Breast epithelium (tissue), 3 donors: ENCODE results near the gene CDK11B.
"Not testable (repeated sequence)": the region's sequence is repeated elsewhere in the genome, so short reads cannot be mapped to it uniquely, and the experiment has no call there.

ENCODE experiments used
- CTCF ChIP-seq, 3 donors: fragments of 450-650 bp; IDR thresholded peaks; one replicate each; pipeline ENCODE4 v1.5.1; 2016 to 2017; ENCODE audit warnings: antibody characterized with exemption in 3 of 3, mild to moderate bottlenecking in 3 of 3, moderate library complexity in 3 of 3
- POLR2A ChIP-seq: fragments of 450-650 bp; IDR thresholded peaks from one replicate; pipeline ENCODE4 v1.6.1; 2016; ENCODE audit warnings: antibody characterized with exemption, mild to moderate bottlenecking, moderate library complexity
- POLR2AphosphoS5 ChIP-seq, 3 donors: sonication (generic); formaldehyde crosslinking; IDR thresholded peaks; one replicate each; pipeline ENCODE4 v1.6.1; 2017; ENCODE audit warnings: antibody characterized with exemption in 3 of 3

- TF ChIP-seq CTCF (IDR thresholded peaks at IDR 0.05); POLR2A: not testable (repeated sequence)
- peak in 1 of 3 donors; percentile 27 for TF ChIP-seq POLR2AphosphoS5 (IDR thresholded peaks at IDR 0.05)
Measured at GRCh38 chr1:1692324-1692713, 33.5 kb upstream of the CDK11B start.
